AG20443 (cell line): Measurements from ENCODE around the gene PMIS2.
A peak's percentile ranks its signal among the peaks of the same experiment; 100 is the strongest.
"Not testable (repeated sequence)": the region's sequence is repeated elsewhere in the genome, so short reads cannot be mapped to it uniquely, and the experiment has no call there.

ENCODE experiments used
- DNase-seq: peaks from one replicate; pipeline ENCODE4 v3.0.0; 2012; ENCODE audit warnings: low spot score, mixed read lengths

The PMIS2 gene

DNA sequence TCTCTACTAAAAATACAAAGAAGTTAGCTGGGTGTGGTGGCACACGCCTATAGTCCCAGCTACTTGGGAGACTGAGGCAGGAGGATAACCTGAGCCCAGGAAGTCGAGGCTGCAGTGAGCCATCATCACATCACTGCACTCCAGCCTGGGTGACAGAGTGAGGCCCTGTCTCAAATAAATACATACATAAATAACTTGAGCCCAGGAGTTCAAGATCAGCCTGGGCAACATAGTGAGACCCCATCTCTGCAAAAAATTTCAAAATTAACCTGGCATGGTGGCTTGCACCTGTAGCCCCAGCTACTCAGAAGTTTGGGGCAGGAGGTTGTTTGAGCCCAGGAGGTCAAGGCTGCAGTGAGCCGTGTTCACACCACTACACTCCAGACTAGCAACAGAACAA lies 9.1 kb downstream of the PMIS2 start:
- DNase-seq = not testable (repeated sequence)

- no peak for DNase-seq
Observed at GRCh38 chr19:35595928-35596327, 10.0 kb downstream of the PMIS2 start.

GRCh38 chr19:35596366-35596999 lies 10.5 kb downstream of the PMIS2 start:
- no peak for DNase-seq

DNA sequence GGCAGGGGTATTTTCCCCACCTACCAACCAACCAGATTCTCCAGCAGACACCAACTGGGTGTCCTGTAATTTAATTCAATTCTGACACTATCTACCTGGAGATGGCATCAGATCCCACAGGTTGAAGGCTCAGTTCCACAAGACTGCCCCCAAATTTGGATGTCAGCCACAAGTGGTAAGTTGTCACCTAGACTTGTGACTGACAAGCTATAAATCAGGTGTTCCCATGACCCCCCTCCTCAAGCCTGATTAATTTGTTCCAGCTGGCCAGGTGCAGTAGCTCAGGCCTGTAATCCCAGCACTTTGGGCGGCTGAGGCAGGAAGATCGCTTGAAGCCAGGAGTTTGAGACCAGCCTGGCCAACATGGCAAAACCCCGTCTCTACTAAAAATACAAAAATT lies 16.0 kb downstream of the PMIS2 start:
- DNase-seq = no peak

DNA sequence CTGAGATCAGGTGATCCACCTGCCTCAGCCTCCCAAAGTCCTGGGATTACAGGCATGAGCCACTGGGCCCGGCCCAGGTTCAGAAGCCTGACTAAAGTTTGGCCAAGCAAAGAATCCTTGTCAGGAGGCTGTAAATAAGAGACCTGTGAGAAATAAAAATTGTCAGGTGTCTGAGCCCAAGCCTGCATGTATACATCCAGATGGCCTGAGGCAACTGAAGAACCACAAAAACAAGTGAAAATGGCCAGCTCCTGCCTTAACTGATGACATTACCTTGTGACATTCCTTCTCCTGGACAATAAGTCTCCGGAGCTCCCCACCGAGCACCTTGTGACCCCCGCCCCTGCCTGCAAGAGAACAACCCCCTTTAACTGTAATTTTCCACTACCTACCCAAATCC lies 18.5 kb downstream of the PMIS2 start:
- DNase-seq = not testable (repeated sequence)

DNA sequence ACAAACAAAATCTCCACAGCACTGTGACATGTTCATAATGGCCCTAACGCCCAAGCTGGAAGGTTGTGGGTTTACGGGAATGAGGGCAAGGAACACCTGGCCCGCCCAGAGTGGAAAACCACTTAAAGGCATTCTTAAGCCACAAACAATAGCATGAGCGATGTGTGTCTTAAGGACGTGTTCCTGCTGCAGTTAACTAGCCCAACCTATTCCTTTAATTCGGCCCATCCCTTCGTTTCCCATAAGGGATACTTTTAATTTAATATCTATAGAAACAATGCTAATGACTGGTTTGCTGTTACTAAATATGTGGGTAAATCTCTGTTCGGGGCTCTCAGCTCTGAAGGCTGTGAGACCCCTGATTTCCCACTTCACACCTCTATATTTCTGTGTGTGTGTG lies 21.2 kb downstream of the PMIS2 start:
- DNase-seq = not testable (repeated sequence)

GRCh38 chr19:35607661-35608060 lies 21.7 kb downstream of the PMIS2 start:
- no peak for DNase-seq

GRCh38 chr19:35608251-35608650 lies 22.3 kb downstream of the PMIS2 start:
- no peak for DNase-seq

GRCh38 chr19:35609851-35610353 lies 23.9 kb downstream of the PMIS2 start:
- no peak for DNase-seq

GRCh38 chr19:35612224-35612558 lies 26.2 kb downstream of the PMIS2 start:
- no peak for DNase-seq

DNA sequence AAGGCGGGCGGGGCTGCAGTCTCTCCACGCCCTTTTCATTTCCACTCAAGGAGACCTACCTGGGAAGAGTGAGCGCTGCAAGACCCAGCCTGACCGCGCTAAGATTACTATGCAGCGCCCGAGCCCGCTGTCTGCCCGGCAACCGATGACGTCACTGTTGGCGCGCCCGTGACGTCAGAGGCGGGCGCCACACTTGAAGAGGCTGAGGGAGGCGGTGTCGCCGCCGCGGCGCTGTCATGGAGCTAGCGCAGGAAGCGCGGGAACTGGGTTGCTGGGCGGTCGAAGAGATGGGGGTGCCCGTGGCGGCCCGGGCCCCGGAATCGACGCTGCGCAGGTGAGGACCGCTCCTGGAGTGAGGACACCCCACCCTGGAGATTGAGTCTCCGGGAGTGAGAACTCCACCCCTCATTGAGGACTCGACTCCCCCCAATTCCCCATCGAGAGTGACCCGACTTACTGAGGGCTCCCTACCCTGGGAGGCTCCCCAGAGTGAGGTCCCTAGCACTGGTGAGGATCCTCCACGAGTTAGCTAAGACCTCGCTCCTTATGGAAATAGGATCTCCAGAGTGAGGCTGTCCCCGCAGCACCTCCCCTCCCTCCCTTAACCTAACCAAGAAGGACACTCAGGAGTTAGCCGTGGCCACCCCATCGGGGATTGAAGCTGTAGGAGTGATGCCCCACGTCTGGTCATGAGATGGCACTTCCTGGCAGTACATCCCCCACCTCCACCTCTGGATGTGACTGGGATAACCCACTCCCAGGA lies 26.8 kb downstream of the PMIS2 start, which contains the start of gene HAUS5:
HAUS5 (plus strand) TSS at position 177 of the 763 bp plus-strand sequence; CDS start at position 237, 60 bp downstream.
- peak; percentile 98 for DNase-seq

GRCh38 chr19:35613574-35613973 lies 27.6 kb downstream of the PMIS2 start:
- DNase-seq = no peak

DNA sequence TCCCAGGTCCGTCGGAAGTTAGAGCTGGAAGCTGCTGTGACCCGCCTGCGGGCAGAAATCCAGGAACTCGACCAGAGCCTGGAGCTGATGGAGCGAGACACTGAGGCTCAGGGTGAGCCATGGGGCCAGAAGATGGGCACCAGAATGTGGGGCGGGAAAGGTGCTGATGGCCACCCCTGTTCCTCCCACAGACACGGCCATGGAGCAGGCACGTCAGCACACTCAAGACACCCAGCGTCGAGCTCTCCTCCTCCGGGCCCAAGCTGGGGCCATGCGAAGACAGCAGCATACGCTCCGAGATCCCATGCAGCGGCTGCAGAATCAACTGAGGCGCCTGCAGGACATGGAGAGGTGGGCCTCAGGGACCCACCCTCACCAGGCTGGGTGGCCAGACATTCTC lies 29.1 kb downstream of the PMIS2 start:
- DNase-seq = no peak

GRCh38 chr19:35618857-35619256 lies 32.9 kb downstream of the PMIS2 start:
- no peak for DNase-seq

GRCh38 chr19:35619290-35619923 lies 33.4 kb downstream of the PMIS2 start:
- no peak for DNase-seq

DNA sequence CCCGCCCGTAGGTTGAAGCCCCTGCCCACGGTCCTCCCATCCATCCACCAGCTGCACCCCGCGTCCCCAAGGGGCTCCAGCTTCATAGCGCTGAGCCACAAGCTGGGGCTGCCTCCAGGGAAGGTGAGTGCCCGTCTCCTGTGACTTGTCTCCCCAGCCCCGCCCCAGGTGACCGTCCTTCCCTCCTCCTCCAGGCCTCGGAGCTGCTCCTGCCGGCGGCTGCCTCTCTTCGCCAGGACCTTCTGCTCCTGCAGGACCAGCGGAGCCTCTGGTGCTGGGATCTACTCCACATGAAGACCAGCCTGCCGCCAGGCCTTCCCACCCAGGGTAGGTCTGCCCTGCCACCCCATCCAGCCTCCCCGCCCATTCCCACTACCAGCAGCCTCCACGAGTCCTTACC lies 34.0 kb downstream of the PMIS2 start:
- no peak for DNase-seq

GRCh38 chr19:35621708-35622107 lies 35.7 kb downstream of the PMIS2 start:
- DNase-seq = no peak

GRCh38 chr19:35622750-35623149 lies 36.8 kb downstream of the PMIS2 start:
- no peak for DNase-seq

- no peak for DNase-seq
Observed at GRCh38 chr19:35623327-35624010, 37.5 kb downstream of the PMIS2 start.

DNA sequence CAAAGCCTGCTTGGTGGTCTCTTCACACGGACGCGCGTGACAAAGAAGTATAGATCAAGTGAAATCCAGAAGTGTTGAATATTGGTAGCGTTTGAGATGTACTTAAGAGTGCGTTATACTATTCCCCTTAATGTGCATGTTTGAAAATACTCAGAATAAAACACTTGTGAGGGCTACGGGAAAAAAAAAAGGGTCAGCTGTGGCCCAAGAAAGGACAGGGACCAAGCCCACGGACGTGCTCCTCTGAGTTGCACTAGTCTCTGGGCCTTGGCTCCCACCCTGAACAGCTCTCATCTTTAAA lies 42.2 kb downstream of the PMIS2 start:
- no peak for DNase-seq

GRCh38 chr19:35628565-35629331 lies 42.8 kb downstream of the PMIS2 start, which contains the start of gene RBM42:
TSS of gene RBM42 (plus strand) at chr19:35629036. CDS start at chr19:35629154, 118 bp downstream.
- DNase-seq = peak; percentile 99

DNA sequence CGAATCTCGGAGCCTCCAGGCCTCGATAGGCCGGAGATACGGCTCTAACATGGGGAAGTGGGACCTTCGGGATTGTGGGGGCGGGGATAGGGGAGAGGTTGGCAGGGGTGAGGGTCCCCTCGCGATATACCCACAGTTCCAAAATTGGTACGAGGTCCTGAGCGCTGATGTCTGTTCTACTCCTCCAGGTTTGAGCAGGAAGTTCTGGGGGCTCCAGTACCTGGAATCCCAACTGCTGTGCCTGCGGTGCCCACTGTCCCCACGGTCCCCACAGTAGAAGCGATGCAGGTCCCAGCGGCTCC lies 43.3 kb downstream of the PMIS2 start:
- DNase-seq = no peak
